ENCODE results near the gene RBP3.

- no peak for TF ChIP-seq EZH2 (IDR thresholded peaks at IDR 0.05)
- no peak for TF ChIP-seq POLR2AphosphoS5 (IDR thresholded peaks at IDR 0.05; ENCODE audit: borderline replicate concordance, low read depth, low read length)
Measured at GRCh38 chr10:47400251-47400650, 52.1 kb downstream of the RBP3 start.

Measured in SK-N-MC (cell line).